Measurements from ENCODE around the gene LBP. TPM values are rescaled to one million over a fixed set of nuclear protein-coding genes. Genes with fewer than 3 reads are reported as not detected.

LBP gene
- polyA plus RNA-seq, 3 donors from 2014 or later = not detected

Other genes starting within 250 kb of the LBP start
- gene TGM2, start 181.2 kb upstream of the LBP start, polyA plus RNA-seq = not detected
- gene KIAA1755, start 85.7 kb upstream of the LBP start, polyA plus RNA-seq = not detected
- not detected for gene BPI, start 42.3 kb upstream of the LBP start, polyA plus RNA-seq
- 10 to 100 TPM; 42.8 to 86.0 (median 44.9) TPM for gene SNHG17, start 88.8 kb downstream of the LBP start, polyA plus RNA-seq
- gene RALGAPB, start 126.4 kb downstream of the LBP start, polyA plus RNA-seq = 10 to 100 TPM in 2 of 3 donors, 1 to 10 TPM in 1; 7.5 to 16.7 (median 14.7) TPM
- not detected for gene ADIG, start 234.7 kb downstream of the LBP start, polyA plus RNA-seq